DND-41 (cell line): ENCODE data around the gene MEF2D.
A peak's percentile ranks its signal among the peaks of the same experiment; 100 is the strongest.

ENCODE experiments used
- ATAC-seq: fragments of 200-7000 bp; cut with Tn5 transposase; 3 replicates; pipeline ENCODE4 v1.9.1; 2021; ENCODE audit warnings: low read depth; ENCODE audit not compliant: insufficient read depth
- DNase-seq: peaks from one replicate; pipeline ENCODE4 v3.0.0-alpha.2; 2020
- H2AFZ ChIP-seq: 2 replicates; pipeline ENCODE4 v1.6.0; 2012; ENCODE audit warnings: low read depth, low read length
- H3K27ac ChIP-seq: 2 replicates; pipeline ENCODE4 v1.5.1; 2012; ENCODE audit warnings: low read length, inconsistent platforms
- H3K27me3 ChIP-seq: fragments of 200-600 bp; sonication (generic); 2 replicates; pipeline ENCODE4 v1.6.0; 2012; ENCODE audit warnings: low read length, mild to moderate bottlenecking, inconsistent platforms; ENCODE audit not compliant: insufficient read depth, poor library complexity
- H3K36me3 ChIP-seq: 2 replicates; pipeline ENCODE4 v1.5.1; 2012; ENCODE audit warnings: low read length, inconsistent platforms; ENCODE audit not compliant: insufficient read depth
- H3K4me1 ChIP-seq: 2 replicates; pipeline ENCODE4 v1.5.1; 2012; ENCODE audit warnings: mild to moderate bottlenecking, low read length; ENCODE audit not compliant: insufficient read depth
- H3K4me2 ChIP-seq: 2 replicates; pipeline ENCODE4 v1.6.0; 2012; ENCODE audit warnings: mild to moderate bottlenecking, moderate library complexity, low read length, inconsistent platforms; ENCODE audit not compliant: insufficient read depth
- H3K4me3 ChIP-seq, 2 experiments: fragments of 200-600 bp in 1 of 2; shearing (Covaris generic) in 1 of 2; 2 replicates each; pipeline ENCODE4 v1.5.1; 2012 to 2016; ENCODE audit warnings: inconsistent platforms in 2 of 2, low read length in 2 of 2, mild to moderate bottlenecking in 2 of 2, low read depth in 1 of 2, moderate library complexity in 1 of 2
- H3K79me2 ChIP-seq: 2 replicates; pipeline ENCODE4 v1.6.0; 2012; ENCODE audit warnings: low read length, inconsistent platforms; ENCODE audit not compliant: insufficient read depth
- H3K9ac ChIP-seq: 2 replicates; pipeline ENCODE4 v1.6.0; 2012; ENCODE audit warnings: low read depth, mild to moderate bottlenecking, inconsistent platforms, low read length, moderate library complexity
- H3K9me3 ChIP-seq: 2 replicates; pipeline ENCODE4 v1.5.1; 2012; ENCODE audit warnings: low read length, moderate library complexity, mild to moderate bottlenecking, inconsistent platforms; ENCODE audit not compliant: insufficient read depth, severe bottlenecking
- H4K20me1 ChIP-seq: 2 replicates; pipeline ENCODE4 v1.6.0; 2012; ENCODE audit warnings: low read length; ENCODE audit not compliant: insufficient read depth
- CTCF ChIP-seq: IDR thresholded peaks from 2 replicates; pipeline ENCODE4 v1.5.1; 2012; ENCODE audit warnings: borderline replicate concordance, low read length, moderate library complexity, mild to moderate bottlenecking; ENCODE audit not compliant: poor library complexity, severe bottlenecking; ENCODE audit errors: extremely low read depth
- EZH2 ChIP-seq: IDR thresholded peaks from 3 replicates; pipeline ENCODE4 v1.6.1; 2012; ENCODE audit warnings: borderline replicate concordance, low read depth, mild to moderate bottlenecking, moderate library complexity, low read length, inconsistent platforms; ENCODE audit not compliant: severe bottlenecking

MEF2D gene

GRCh38 chr1:156480411-156481192, 20.0 kb downstream of the MEF2D start:
- Histone ChIP-seq H2AFZ (no peak overlapping the region), H3K79me2 (peaks cover 22% of the 10 kb centered on the region), H4K20me1 (peaks cover 40% of the 10 kb centered on the region), H3K4me1 (no peaks in the 10 kb centered on the region), H3K4me2 (no peak overlapping the region), H3K27me3 (no peaks in the 10 kb centered on the region), H3K36me3 (peaks cover 80% of the 10 kb centered on the region), H3K4me3 (no peak overlapping the region), H3K9me3 (no peaks in the 10 kb centered on the region), H3K9ac (no peak overlapping the region), H3K27ac (no peak overlapping the region)
- no peak for TF ChIP-seq EZH2
- peak; percentile 71 for TF ChIP-seq CTCF
- peak; percentile 64 for DNase-seq
- peak; percentile 85 for ATAC-seq

- no peak overlapping the region for H3K27ac ChIP-seq
- no peaks in the 10 kb centered on the region for H3K4me1 ChIP-seq
- no peak overlapping the region for H3K4me3 ChIP-seq
- ATAC-seq (no peak), DNase-seq (no peak)
- H3K79me2 ChIP-seq, result peaks cover 17% of the 10 kb centered on the region
- H3K9me3 ChIP-seq, result no peaks in the 10 kb centered on the region
- peaks cover 87% of the 10 kb centered on the region for H3K36me3 ChIP-seq
- H3K4me2 ChIP-seq, result no peak overlapping the region
- no peak overlapping the region for H3K9ac ChIP-seq
- H3K27me3 ChIP-seq, result no peaks in the 10 kb centered on the region
- H4K20me1 ChIP-seq, result peaks cover 37% of the 10 kb centered on the region
- no peak for TF ChIP-seq EZH2
- peak; percentile 25 for TF ChIP-seq CTCF
- H2AFZ ChIP-seq, result no peak overlapping the region
Observed at GRCh38 chr1:156480016-156480370, 20.6 kb downstream of the MEF2D start.

DNA sequence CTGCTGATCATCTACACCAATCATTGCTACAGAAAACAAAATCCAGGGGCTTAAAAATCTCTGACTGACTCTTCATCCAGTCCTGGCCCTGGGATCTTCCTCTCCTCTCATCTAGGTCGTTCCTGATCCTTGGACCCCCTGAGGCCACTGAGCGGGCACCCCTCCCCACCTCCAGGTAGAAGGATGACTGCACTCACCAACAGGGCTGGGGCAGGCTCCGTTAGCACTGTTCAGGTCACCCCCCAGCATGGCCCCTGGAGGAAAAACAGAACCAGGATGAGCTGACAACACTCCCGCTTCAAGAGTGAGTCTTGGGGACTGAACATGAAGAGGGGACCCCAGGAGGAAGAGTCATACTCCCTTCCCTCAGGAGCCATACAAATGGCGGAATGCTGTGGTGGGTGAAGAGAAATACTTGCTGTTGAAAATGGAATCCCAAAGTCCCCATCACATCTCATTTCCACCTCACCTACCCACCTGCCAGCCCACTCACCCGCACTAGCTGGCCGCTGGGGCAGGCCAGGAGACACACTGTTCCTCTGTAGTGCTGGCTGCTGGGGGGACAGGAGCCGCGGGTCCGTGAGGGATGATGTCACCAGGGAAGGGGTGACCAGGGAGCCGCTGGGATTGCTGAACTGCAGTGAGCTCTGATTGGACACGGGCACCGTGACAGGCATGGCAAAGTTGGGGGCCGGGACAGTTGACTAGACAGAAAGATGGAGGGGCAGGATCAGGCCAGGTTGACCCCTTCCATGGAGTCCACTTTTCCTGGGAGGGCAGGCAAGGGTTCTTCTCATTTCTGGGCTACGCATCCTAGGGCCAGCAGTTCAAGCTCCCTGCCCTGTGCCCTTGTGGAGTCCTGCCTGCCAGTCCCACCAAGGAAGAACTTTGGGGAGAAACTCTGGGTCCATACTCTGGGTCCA, 21.2 kb downstream of the MEF2D start:
- H3K4me1 ChIP-seq, result no peaks in the 10 kb centered on the region
- no peaks in the 10 kb centered on the region for H3K9me3 ChIP-seq
- peaks cover 93% of the 10 kb centered on the region for H3K36me3 ChIP-seq
- H3K27ac ChIP-seq, result no peak overlapping the region
- TF ChIP-seq CTCF, result no peak
- no peak for TF ChIP-seq EZH2
- no peak for ATAC-seq
- H2AFZ ChIP-seq, result no peak overlapping the region
- no peaks in the 10 kb centered on the region for H3K27me3 ChIP-seq
- no peak overlapping the region for H3K4me2 ChIP-seq
- H3K79me2 ChIP-seq, result peaks cover 10% of the 10 kb centered on the region
- H4K20me1 ChIP-seq, result peaks cover 31% of the 10 kb centered on the region
- no peak overlapping the region for H3K9ac ChIP-seq
- no peak overlapping the region for H3K4me3 ChIP-seq
- DNase-seq, result no peak
